Psoas muscle (tissue), 8 donors: Measurements from ENCODE around the gene TXK. TPM values are rescaled to one million over a fixed set of nuclear protein-coding genes. Genes with fewer than 3 reads are reported as not detected.

ENCODE experiments used
- ATAC-seq, 4 donors: fragments of 200-7000 bp; cut with Tn5 transposase; one replicate each; pipeline ENCODE4 v1.9.1; 2020; ENCODE audit warnings: moderate library complexity in 3 of 4, mild to moderate bottlenecking in 2 of 4
- DNase-seq, 2 donors: peaks; one replicate each; pipeline ENCODE4 v3.0.0-alpha.2; 2020
- H3K27ac ChIP-seq: fragments of 200-600 bp; one replicate; pipeline ENCODE4 v1.8.0; 2022
- H3K27me3 ChIP-seq, 3 donors: fragments of 200-600 bp in 1 of 3; one replicate each; pipeline versions ENCODE4 v1.6.1 to v1.8.0; 2013 to 2022; ENCODE audit warnings: low read length in 2 of 3, mild to moderate bottlenecking in 2 of 3, moderate library complexity in 1 of 3; ENCODE audit not compliant: insufficient read depth in 3 of 3
- H3K36me3 ChIP-seq, 2 donors: fragments of 200-600 bp in 1 of 2; one replicate each; pipeline versions ENCODE4 v1.6.1 to v1.8.0; 2013 to 2022; ENCODE audit warnings: low read depth in 1 of 2, mild to moderate bottlenecking in 1 of 2, moderate library complexity in 1 of 2; ENCODE audit not compliant: insufficient read depth in 1 of 2
- H3K4me1 ChIP-seq: fragments of 200-600 bp; one replicate; pipeline ENCODE4 v1.8.0; 2022
- H3K4me3 ChIP-seq: fragments of 200-600 bp; one replicate; pipeline ENCODE4 v1.8.0; 2022; ENCODE audit warnings: mild to moderate bottlenecking
- H3K9me3 ChIP-seq: fragments of 200-600 bp; one replicate; pipeline ENCODE4 v1.8.0; 2022
- CTCF ChIP-seq: fragments of 200-600 bp; IDR thresholded peaks from one replicate; pipeline ENCODE4 v1.8.0; 2022; ENCODE audit warnings: antibody characterized with exemption
- whole genome bisulfite sequencing, 3 donors: extraction: QIAGEN DNeasy Blood & Tissue Kit; methylation state at CpG; one replicate each; pipeline versions ENCODE4 v1.1.6 to v1.1.7; 2013; 5-methylcytosine and 5-hydroxymethylcytosine counted together
- intact Hi-C, 2 donors: fragments of 100-400 bp; cut with DNase I; formaldehyde crosslinking; loops; one replicate each; pipeline versions ENCODE4 v1.11.0 to v1.14.2; 2022
- polyA plus RNA-seq, 3 donors: library from polyadenylated mRNA; stranded (reverse); fragments of 200-250 nt; gene quantifications; one replicate each; pipeline ENCODE4 v1.2.3, GENCODE V29; 2013
- total RNA-seq, 4 donors: library from RNA; stranded (reverse); fragmentation: NEBNext Ultra II Directional in 2 of 4; extraction: Animal tissue kit (Norgen Biotek cat#: 25700) in 2 of 4; gene quantifications; one replicate each; pipeline versions ENCODE4 v1.2.1 to v1.2.4, GENCODE V29; 2021 to 2023
- donor health status: healthy with polysubstance abuse.
- donor health status: DM: no; HTN: no; CAD: no; lungs with moderate emphysema.
- donor health status: Bipolar disorder and iron deficiency.
- donor health status: healthy.
- donor health status: DM: yes; HTN: yes; CAD: no.
- donor health status: DM: no; HTN: no; CAD: no.
- donor health status: DM: no; HTN: no; CAD: no.
- donor health status: DM: yes; HTN: yes; CAD: no.

Gene TXK
- total and polyA plus RNA-seq, 7 donors = 0.07 to 0.52 (median 0.21) TPM; not detected in 1

DNA sequence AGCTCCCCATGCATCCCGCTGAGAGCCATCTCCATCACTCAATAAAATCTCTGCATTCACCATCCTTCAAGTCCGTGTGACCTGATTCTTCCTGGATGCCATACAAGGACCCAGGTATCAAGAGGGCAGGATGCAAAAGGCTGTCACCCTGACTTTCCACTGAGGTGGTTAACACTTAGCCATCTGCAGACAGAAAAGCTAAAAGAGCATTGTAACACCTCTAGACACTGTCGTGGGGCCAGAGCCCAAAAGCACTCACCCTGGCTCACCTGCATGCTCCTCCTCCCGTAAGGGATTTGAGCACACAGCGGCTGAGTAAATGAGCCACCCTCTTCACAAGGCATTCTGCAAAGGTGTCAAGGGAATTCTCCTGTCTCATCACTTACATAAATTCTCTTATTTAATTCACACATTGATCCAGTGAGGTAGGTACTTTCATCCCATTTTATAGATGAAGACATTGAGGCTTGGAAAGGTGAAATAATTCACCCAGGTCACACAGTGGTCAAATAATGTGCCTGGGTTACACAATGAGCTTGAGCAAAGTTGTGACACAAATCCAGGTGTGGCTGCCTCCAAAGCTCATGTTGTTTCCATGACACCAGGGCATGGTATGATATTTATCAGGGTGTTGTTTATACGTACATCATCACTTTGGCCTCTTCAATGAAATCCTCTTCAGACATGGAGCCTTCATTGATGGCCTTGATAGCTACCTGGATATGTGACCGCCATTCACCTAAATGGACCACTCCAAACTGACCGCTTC lies 48.0 kb downstream of the TXK start:
- no peaks in the 10 kb centered on the region for H3K4me1 ChIP-seq
- 64 to 68% (median 67%) methylated on average over 8 of the region's 8 CpGs for WGBS, 3 donors
- no peak overlapping the region for H3K27ac ChIP-seq
- no peaks in the 10 kb centered on the region for H3K27me3 ChIP-seq
- intact Hi-C loops = loop anchor here (2.0 to 5.0 kb wide), 4 partner anchors 69 to 159 kb away; partner anchors contain the start of genes CNGA1 (in 1 of the 2) and NIPAL1 (in 1 of the 2)
- no peaks in the 10 kb centered on the region for H3K9me3 ChIP-seq
- no peak for ATAC-seq
- DNase-seq = no peak
- TF ChIP-seq CTCF = no peak
- H3K4me3 ChIP-seq = no peak overlapping the region
- no peaks in the 10 kb centered on the region for H3K36me3 ChIP-seq

- WGBS, 3 donors = 58 to 78% (median 74%) methylated on average over 2 of the region's 2 CpGs
- ATAC-seq = no peak
- no peak overlapping the region for H3K27ac ChIP-seq
- no peak for TF ChIP-seq CTCF
- intact Hi-C loops = no loop called here
- H3K36me3 ChIP-seq = no peaks in the 10 kb centered on the region
- no peaks in the 10 kb centered on the region for H3K27me3 ChIP-seq
- H3K4me3 ChIP-seq = no peak overlapping the region
- no peaks in the 10 kb centered on the region for H3K9me3 ChIP-seq
- H3K4me1 ChIP-seq = no peaks in the 10 kb centered on the region
- DNase-seq = no peak
These were observed 51.1 kb downstream of the TXK start for GRCh38 chr4:48082956-48083355.

GRCh38 chr4:48081196-48081595 lies 52.9 kb downstream of the TXK start:
- no peaks in the 10 kb centered on the region for H3K36me3 ChIP-seq
- no peak for ATAC-seq
- H3K27ac ChIP-seq = no peak overlapping the region
- intact Hi-C loops = no loop called here
- no peak for DNase-seq
- no peak overlapping the region for H3K4me3 ChIP-seq
- H3K27me3 ChIP-seq = no peaks in the 10 kb centered on the region
- TF ChIP-seq CTCF = no peak
- 81 to 92% (median 92%) methylated on average over 1 of the region's 1 CpG for WGBS, 3 donors
- no peaks in the 10 kb centered on the region for H3K4me1 ChIP-seq
- no peaks in the 10 kb centered on the region for H3K9me3 ChIP-seq

DNA sequence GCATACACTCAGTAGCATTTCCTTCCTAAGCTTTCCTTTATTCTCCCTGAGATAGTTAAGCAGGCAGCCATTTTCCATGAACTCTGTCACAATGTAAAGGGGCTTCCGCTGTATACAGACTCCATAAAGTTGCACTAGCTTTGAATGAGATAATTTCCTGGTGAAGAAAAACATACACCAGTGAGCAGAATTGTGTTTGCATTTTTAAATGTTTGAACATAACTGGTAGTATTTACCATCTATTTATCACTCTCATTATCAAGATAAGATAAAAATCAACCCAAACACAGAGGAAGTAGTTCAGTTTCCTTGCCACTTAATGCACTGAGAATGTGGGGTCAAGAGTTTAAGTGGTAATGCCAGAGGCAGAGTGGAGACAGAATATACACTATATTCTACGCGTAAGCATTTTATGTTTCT lies 54.1 kb downstream of the TXK start:
- no peaks in the 10 kb centered on the region for H3K9me3 ChIP-seq
- no peak for DNase-seq
- no peaks in the 10 kb centered on the region for H3K36me3 ChIP-seq
- no peak overlapping the region for H3K27ac ChIP-seq
- no peak for TF ChIP-seq CTCF
- intact Hi-C loops = no loop called here
- ATAC-seq = no peak
- H3K4me3 ChIP-seq = no peak overlapping the region
- no peaks in the 10 kb centered on the region for H3K4me1 ChIP-seq
- 63 to 71% (median 64%) methylated on average over 3 of the region's 3 CpGs for WGBS, 3 donors
- H3K27me3 ChIP-seq = no peaks in the 10 kb centered on the region
